ENCODE data around the gene FOS.
"Not testable (repeated sequence)": the region's sequence is repeated elsewhere in the genome, so short reads cannot be mapped to it uniquely, and the experiment has no call there.

FOS gene
- total RNA-seq, result 6,919 reads per million, percentile 100 among the genes with 10 or more reads in this experiment

DNA sequence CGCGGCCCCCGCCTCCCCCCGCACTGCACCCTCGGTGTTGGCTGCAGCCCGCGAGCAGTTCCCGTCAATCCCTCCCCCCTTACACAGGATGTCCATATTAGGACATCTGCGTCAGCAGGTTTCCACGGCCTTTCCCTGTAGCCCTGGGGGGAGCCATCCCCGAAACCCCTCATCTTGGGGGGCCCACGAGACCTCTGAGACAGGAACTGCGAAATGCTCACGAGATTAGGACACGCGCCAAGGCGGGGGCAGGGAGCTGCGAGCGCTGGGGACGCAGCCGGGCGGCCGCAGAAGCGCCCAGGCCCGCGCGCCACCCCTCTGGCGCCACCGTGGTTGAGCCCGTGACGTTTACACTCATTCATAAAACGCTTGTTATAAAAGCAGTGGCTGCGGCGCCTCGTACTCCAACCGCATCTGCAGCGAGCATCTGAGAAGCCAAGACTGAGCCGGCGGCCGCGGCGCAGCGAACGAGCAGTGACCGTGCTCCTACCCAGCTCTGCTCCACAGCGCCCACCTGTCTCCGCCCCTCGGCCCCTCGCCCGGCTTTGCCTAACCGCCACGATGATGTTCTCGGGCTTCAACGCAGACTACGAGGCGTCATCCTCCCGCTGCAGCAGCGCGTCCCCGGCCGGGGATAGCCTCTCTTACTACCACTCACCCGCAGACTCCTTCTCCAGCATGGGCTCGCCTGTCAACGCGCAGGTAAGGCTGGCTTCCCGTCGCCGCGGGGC is at the start of gene FOS:
FOS (plus strand) TSS at position 407 of the 731 bp plus-strand sequence; CDS start at position 562, 155 bp downstream.
- peak; percentile 91 for DNase-seq

DNA sequence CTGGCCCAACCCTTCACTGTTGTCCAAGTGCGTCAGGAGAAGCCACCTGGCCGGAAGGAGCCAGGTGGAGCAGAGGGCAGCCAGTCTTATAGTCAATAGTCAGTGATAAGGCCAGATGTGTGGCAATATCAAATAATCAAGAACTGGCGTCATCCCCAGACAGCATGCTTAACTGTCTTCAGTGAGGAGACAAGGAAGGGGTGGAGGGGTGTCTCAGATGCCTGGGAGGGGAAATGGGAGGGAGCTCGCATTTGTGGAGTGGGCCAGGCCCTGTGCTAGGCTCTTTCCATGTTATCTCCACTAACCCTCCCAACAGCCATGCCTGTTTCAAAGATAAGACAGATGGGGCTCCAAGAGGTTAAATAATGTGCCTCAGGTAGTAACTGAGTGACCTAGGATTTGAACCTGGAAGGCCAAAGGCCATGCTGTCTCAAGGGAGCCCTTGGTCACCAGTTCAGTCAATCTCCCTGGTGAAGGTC is 48.9 kb upstream of the FOS start:
- DNase-seq, result no peak

DNA sequence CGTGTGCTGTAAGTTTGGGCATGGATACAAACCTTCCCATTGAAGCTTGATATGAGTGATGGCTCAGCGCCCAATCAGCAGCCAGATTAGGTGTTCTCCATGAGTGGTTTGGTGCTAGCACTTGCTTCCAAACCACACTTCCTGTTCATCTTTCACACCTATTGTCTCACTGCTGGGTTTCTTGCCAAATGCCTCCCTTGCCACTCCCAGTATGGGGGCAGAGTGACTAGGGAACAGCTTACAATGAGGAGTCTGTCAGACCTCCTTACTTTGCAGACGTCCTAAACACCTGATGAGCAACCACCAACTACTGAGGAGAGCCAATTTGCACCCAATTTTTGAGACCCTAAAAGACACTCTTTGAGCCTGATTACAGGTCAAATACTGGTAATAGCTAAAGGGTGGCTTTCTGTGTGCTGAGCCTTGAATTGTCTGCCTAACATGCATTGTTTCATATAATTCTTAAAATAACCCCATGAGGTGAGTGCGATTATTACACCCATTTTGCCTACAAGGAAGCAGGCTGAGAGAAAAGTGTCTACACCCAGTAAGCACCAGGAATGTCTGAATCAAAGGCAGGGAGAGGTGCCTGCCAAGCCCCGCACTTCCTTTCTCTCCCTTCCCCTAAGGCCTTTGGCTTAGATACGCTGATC is 48.4 kb upstream of the FOS start:
- DNase-seq, result peak; percentile 40

DNA sequence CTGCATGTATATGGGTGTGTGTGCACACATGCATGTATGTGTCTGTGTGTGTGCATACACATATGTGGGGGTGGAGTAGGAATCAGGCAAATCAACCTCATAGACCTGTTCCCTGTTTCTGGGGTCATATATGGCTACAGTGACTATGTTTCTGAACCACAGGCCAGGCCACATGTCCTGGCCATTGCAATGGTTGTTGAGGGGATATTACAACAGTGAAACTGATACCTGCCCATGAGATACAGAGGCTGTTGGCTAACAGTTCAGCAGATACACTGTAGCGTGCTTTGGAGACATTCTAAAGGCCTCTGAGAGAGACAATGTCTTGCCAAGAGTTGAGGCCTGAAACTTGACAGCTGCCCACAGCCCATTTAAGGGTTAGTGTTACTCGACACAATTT is 47.3 kb upstream of the FOS start:
- no peak for DNase-seq

DNA sequence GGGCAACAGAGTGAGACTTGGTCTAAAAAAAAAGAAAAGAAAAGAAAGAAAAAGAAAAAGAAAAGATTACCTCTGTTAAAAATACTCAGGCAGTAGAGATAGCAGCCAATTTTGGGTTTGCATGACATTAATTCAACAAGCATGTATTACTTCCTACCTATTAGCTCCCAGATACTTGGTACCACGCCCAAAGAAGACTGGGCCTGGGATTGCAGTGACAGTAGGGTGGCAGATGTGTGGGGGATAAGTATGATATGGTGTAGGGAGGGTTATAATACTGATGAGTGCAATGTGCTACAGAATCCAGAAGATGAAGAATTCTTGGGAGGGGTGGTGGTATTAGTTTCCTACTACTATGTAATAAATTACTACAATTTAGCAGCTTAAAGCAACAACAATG is 46.4 kb upstream of the FOS start:
- no peak for DNase-seq

DNA sequence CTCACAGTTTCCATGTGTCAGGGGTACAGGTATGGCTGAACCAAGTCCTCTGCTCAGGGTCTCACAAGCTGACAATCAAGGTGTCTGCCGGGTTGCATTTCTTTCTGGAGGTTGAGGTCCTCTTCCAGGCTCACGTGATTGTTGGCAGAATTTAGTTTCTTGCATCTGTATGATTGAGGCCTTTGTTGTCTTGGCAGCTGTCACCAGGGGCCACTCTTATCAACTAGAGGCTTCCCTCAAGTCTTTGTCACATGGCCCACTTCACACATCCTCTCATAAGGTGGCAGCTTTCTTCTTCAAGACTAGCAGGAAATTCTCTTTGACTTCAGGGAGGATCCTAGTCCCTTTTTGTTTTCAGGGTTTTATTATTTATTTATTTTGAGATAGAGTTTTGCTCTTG is 46.0 kb upstream of the FOS start:
- peak; percentile 38 for DNase-seq

DNA sequence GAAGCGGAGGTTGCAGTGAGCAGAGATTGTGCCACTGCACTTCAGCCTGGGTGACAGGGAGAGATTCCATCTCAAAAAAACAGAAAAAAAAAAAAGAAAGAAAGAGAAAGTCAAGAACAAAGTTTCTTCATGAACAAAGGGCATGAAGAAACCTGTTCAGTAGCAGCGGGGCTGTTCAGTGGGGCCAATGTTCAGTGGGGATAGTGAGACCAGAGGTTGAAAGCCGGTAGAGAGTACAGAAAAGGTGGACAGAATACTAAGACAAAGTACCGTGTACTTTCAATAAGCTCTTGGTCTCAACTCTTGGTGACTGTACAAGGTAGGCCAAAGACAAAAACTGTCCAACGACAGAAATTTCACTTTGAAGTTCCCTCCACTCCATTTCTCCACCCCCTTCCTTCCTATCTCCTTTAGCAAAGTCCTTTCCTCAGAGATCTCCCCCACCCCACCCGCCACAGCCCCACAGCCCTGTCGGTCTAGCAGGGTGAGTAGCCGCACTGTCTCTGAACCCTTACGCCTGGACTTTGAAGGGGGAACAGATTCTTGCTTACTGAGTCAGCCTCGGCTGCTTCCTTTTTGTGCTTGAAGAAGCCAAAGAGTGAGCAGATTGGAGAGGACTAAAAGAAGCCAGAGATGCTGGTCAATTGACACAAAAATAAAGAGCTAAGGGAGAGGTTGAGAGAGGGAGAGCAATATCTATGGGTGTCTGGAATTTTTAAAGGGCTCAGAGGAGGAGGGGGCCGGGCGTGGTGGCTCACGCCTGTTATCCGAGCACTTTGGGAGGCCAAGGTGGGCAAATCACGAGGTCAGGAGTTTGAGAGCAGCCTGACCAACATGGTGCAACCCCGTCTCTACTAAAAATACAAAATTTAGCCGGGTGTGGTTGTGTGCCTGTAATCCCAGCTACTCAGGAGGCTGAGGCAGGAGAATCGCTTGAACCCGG is 44.2 kb upstream of the FOS start:
- no peak for DNase-seq

DNA sequence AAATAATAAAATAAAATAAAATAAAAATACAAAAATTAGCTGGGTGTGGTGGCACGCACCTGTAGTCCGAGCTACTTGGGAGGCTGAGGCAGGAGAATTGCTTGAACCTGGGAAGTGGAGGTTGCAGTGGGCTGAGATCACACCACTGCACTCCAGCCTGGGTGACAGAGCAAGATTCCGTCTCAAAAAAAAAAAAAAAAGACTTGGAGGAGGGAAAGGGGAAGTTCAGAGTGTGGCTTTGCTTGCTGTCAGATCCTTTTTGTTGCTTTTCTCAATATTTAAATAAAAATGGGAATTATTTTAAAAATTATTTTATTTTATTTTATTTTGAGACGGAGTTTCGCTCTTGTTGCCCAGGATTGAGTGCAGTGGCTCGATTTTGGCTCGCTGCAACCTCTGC is 43.4 kb upstream of the FOS start:
- DNase-seq, result not testable (repeated sequence)

DNA sequence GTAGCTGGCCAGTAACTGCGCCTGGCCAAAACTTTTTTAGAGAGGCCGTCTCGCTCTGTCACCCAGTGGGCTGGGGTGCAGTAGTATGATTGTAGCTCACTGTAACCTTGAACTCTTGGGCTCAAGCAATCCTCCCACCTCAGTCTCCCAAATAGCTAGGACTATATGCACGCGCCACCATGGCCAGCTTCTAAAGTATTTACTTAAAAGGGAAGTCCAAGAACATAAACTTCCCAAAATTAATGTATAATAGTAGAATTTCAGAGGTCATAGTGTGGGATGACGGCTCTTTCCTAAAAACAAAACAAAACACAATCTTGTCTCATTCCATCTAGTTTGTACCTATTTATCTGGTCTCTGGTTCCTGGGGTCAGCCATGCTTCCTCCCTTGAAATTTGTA is 42.2 kb upstream of the FOS start:
- no peak for DNase-seq

DNA sequence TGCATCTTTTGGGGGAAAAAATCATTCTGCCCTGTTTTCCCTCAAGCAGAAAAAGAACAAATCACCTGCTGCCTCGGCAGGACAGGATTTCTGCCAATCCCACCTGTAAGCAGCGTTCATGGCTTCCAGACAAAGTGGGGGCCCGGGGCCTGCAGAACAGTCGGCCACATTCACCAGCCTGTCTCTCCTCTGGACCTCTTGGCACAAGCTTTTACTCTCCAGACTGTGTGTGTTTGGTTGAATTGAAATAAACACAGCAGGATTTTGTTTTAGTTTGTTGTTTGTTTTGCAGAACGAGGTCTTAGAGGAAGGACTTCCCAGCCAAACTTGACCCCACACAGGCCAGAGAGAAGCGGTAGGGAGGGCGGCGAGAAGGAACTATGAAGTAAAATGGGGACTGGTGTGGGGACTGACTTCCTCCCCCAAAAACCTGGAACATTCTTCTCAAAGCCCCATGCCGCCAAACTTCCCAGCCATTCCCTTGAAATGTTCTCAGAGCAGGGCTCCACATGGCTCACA is 41.7 kb upstream of the FOS start:
- no peak for DNase-seq

DNA sequence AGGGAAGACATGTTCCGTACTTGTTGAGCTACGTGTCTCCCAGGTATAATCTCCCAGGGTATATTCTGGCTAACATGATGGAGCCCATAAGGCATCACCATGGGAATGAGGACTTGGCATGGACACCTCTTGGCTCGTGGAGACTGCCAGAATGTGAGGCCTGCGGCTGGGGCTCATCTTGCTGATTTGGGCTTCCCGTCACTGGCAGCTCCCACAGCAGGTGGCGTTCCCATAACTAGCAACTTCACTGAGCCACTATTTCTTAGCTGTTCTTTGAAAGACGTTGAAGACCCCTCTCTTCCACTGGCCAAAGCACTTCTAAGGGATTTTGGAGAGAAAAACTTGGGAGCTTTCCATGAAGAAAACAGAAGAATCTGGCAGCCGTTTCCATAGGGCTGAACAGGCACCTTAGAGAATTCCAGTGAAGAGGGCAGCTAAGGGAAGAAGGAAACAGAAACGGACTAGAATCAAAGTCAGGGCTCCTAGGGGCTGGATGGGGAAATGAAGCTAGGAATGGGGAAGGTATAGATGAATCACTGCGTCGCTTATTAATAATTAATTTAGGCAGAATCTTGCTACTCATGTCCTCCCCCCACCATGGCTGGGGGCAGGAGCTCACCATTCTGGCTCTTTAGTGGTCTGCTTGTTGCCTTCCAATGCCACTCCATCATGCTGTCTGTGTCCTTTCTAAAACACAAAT is 39.7 kb upstream of the FOS start:
- DNase-seq, result no peak

DNA sequence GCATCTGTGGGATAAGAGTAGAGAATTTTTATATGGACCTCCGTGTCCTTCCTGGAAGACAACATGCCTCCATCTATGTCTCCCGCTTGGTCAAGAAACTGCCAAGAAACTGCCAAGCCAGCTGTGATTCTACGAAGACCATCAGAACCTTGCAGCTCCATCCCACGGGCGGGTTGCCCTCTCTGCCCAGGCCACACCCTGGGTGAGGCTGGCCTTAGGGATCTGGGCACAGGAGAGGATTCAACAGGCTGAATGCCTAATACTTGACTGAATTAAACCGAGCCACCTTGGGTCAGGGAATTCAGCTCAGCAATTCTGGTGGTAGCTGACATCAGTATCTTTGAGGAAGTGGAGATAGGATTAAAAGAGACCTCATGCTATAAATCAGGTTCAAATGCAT is 37.8 kb upstream of the FOS start:
- no peak for DNase-seq

DNA sequence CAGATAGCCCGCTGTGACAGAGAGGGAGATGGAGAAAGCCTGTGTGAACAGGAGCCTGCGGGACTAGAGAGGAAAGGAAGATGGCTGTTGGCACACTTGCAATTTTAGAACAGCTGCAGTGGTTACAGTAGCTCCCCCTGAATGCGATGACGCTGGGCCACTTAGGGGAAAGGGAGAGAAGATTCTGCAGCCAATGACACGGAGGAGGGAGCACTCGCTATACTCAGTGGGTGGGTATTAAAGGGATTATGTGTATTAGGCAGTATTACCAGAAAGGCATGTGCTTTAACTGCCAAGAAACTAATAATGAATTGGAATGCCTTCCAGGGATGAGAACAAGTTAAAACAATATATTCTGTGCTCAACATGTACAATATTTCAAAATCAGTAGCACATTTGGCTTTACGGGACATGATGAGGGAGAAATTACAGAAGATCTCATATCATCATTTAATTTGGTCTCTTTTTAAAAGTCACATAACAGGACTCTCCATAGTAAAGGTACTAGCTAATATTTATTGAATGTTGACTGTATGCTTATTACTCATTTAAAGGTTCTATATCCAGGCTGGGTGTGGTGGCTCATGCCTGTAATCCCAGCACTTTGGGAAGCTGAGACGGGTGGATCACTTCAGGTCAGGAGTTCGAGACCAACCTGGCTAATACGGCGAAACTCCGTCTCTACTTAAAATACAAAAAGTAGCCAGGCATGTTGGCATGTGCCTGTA is 35.9 kb upstream of the FOS start:
- no peak for DNase-seq

DNA sequence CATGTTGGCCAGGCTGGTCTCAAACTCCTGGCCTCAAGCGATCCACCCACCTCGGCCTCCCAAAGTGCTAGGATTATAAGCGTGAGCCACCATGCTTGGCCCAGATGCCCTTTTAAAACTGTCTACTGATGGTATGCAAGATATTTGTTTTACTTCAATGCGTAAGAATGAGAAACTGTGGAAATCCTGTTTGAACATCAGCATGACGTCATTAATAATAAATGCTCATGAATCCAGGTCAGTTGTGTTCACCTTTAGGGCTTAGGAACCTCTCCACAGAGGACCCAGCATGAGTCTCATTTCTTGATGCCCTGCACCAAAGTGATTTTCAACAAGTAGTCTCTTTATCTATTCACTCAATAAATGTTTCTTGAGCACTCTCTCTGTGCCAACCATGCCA is 34.5 kb upstream of the FOS start:
- no peak for DNase-seq

DNA sequence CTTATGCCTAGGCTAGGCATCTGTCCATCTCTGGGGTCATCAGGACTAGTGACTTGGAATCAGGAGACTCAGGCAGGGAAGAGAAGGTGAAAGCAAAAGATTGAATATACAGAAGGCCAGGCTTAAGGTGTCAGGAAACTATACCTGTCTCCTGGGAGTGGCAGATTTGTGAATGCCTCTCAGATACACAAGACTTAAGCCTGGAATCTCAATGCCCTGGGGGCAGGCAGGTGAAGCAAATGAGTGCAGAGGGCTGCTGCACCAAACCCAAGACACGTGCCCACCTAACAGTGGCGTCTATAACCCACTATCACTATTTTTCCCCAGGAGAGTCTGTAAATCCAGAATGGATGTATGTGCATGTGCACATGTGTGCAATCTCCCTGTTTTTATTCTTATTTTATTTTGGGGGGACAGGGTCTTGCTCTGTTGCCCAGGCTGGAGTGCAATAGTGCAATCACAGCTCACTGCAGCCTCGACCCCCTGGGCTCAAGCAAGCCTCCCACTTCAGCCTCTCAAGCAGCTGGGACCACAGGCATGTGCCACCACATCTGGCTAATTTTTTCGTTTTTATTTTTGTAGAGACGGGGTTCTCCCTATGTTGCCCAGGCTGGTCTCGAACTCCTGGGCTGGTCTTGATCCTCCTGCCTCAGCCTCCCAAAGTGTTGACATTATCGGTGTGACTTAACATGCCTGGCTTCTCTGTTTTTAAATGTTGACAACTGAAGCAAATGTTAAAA is 31.9 kb upstream of the FOS start:
- no peak for DNase-seq

DNA sequence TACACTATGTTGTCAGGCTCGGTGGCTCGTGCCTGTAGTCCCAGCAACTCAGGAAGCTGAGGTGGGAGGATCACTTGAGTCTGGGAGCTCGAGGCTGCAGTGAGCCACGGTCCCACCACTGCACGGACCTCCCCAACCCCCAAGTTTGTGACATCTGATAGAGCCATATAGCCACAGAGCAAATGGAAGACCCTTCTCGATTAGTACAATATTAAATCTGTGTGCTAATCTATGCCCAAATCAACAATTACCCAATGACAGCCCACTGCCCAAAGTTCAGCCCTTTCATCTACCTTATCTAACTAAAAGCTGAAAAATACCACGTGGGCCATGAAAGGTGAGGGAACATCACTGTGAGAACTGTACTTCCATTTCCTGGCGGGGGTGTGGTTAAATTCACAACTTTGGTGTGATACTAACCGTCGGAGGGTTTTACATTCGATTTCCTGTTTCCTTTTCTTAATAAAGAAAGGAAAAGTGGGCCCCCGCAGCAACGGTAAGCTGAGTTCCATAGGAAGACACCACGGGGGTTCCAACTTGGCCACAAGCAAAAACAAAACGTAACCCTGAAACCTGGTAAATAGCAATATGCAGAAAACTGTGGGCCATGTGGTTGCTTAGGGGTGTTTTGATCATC is 31.2 kb upstream of the FOS start:
- DNase-seq, result peak; percentile 67

DNA sequence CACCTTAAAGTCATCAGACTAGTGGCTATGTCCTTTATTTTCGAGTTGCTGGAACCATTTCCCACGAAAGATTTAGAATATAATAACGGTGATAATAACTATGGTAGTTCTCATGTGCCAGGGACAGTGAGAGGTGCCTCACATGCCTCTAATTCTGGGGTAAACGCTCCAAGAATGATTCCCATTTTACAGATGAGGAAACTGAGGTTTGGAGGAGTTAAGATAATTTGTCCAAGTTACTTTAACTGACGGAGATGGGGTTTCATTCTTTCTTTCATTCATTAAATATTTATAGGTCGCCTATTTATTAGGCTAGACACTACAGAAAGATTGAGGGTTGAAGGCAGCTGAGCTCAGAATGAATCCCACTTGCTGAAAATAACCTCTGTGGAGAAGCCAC is 30.7 kb upstream of the FOS start:
- DNase-seq, result no peak

DNA sequence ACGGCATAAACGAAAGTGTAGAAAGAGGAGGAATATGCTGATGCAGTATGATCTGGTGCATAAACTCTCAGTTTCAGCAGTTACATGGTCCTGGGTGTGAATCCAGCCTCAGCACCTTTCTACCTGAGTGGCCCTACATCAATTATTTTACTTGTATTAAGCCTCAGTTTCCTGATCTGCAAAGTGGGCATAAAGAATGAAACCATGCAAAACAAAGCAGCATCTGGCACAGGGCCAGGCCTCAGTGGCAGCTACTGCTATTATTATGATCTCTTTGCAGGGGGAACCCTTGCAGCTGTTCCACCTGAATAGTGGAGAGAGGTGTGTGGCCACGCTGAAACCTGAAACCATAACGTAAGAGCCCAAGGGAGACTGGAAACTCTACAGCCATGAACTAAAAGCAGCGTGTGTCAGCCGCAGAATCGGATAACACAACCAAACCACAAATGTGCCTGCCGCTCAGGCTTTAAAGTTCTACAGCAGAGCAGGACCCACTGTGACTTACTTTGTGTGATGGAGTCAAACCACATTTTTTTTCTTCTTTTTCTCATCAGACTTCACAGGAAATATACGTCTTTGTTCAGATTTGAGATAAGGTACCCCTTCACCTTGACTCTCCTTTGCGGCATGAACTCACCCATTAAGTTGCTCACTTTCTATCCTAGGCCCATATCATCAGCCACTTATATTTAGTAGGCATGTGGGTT is 29.2 kb upstream of the FOS start:
- peak; percentile 83 for DNase-seq

DNA sequence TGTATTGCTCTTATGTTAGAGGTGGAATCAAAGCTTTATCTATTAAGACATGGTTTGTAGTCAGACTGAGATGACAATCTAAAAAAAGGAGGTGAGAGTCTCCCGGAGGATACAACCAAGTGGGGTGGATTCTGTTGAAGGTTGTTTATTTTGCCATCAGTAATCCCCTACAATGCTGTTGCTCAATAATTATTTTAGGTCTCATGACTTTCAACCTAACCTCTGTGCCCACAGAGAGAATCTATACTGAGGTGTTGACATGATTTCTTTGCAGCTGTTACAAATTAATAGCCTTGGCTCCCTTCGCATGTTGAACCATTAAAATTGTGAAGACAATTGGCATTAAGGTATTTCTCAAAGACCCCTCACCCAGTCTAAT is 28.7 kb upstream of the FOS start:
- no peak for DNase-seq

DNA sequence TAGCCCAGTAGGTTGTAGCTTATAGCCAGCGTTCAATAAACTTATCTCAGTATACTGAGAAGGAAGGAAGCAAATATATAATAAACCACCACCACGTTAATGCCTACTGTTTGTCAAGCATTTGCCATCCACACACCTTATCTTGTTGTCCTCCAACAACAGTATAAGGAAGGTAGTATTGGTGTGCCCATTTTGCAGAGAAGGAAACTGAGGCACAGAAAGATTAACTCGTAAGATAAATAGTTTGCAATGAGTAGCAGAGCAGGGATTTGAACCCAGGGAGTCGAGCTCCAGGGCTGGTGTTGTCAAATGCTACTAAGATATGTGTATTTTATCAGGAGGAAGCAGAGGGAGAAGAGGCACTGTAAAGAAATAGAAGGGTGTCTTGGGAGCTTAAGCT is 27.8 kb upstream of the FOS start:
- DNase-seq, result no peak
